Measurements from ENCODE around the gene MGAT4A.

Gene MGAT4A

DNA sequence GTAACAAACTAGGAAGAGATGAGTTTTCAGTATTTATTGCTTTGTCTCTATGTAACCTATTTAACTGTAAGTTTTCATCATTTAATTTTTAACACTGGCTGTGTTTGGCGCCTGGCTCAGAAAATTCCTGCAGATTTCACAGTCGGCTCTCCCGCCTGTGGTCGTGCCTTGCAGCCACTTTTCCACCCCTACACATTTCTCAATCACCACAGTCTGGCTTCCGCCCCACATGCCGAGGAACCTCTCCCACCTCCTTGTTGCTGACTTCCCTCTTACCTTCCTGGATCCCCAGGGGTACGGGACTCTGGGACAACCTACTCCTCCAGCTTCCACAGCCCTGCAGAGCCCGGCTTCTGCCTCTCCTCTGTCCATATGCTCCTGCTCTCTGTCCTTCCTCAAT, 41.6 kb upstream of the MGAT4A start:
- Histone ChIP-seq H3K79me2 (ENCODE audit: low read length) (no peaks in the 10 kb centered on the region), H3K9me2 (replicated peaks; ENCODE audit: insufficient read depth, low read length) (no peaks in the 10 kb centered on the region), H3F3A (ENCODE audit: insufficient read depth, low read length) (no peaks in the 10 kb centered on the region), H3K4me2 (ENCODE audit: low read depth, low read length) (peak overlapping the region; percentile 53; the same call in 1 of the 2 replicates), H3K9ac (ENCODE audit: low read length) (no peak overlapping the region), H3K9me3 (replicated peaks; ENCODE audit: insufficient read depth, low read length) (no peaks in the 10 kb centered on the region), H2AFZ (ENCODE audit: low read length) (no peak overlapping the region), H3K27ac (ENCODE audit: low read length) (no peak overlapping the region), H3K4me1 (ENCODE audit: low read length) (peaks cover 5% of the 10 kb centered on the region; the same call in 1 of the 2 replicates), H3K4me3 (ENCODE audit: low read length) (no peak overlapping the region), H3K36me3 (replicated peaks; ENCODE audit: insufficient read depth, low read length) (no peaks in the 10 kb centered on the region), H4K20me1 (ENCODE audit: insufficient read depth, low read length) (no peaks in the 10 kb centered on the region), H3K27me3 (replicated peaks; ENCODE audit: insufficient read depth, low read length) (no peaks in the 10 kb centered on the region)
- TF ChIP-seq CTCF (IDR thresholded peaks at IDR 0.05; ENCODE audit: low read length) (no peak), EZH2phosphoT487 (IDR thresholded peaks at IDR 0.05; ENCODE audit: low read length) (no peak), EZH2 (optimal IDR thresholded peaks at IDR 0.05; ENCODE audit: low read depth, low read length) (no peak)
- DNase-seq = no peak

GRCh38 chr2:98771721-98772524, 41.0 kb upstream of the MGAT4A start:
- H3K27ac ChIP-seq (ENCODE audit: low read length) = peak overlapping the region; percentile 5; the same call in 1 of the 2 replicates
- H3K9me2 ChIP-seq (replicated peaks; ENCODE audit: insufficient read depth, low read length) = no peaks in the 10 kb centered on the region
- peak overlapping the region; percentile 53 for H3K4me2 ChIP-seq (ENCODE audit: low read depth, low read length)
- H3K9ac ChIP-seq (ENCODE audit: low read length) = peak overlapping the region; percentile 23; the same call in 1 of the 2 replicates
- TF ChIP-seq EZH2 (optimal IDR thresholded peaks at IDR 0.05; ENCODE audit: low read depth, low read length) = no peak
- TF ChIP-seq CTCF (IDR thresholded peaks at IDR 0.05; ENCODE audit: low read length) = no peak
- TF ChIP-seq EZH2phosphoT487 (IDR thresholded peaks at IDR 0.05; ENCODE audit: low read length) = no peak
- H3K4me3 ChIP-seq (ENCODE audit: low read length) = peak overlapping the region; percentile 47
- H4K20me1 ChIP-seq (ENCODE audit: insufficient read depth, low read length) = no peaks in the 10 kb centered on the region
- H3K36me3 ChIP-seq (replicated peaks; ENCODE audit: insufficient read depth, low read length) = no peaks in the 10 kb centered on the region
- DNase-seq = peak; percentile 45
- H3F3A ChIP-seq (ENCODE audit: insufficient read depth, low read length) = no peaks in the 10 kb centered on the region
- H3K27me3 ChIP-seq (replicated peaks; ENCODE audit: insufficient read depth, low read length) = no peaks in the 10 kb centered on the region
- H2AFZ ChIP-seq (ENCODE audit: low read length) = peak overlapping the region; percentile 66
- no peaks in the 10 kb centered on the region for H3K79me2 ChIP-seq (ENCODE audit: low read length)
- no peaks in the 10 kb centered on the region for H3K9me3 ChIP-seq (replicated peaks; ENCODE audit: insufficient read depth, low read length)
- H3K4me1 ChIP-seq (ENCODE audit: low read length) = peaks cover 5% of the 10 kb centered on the region; the same call in 1 of the 2 replicates

DNA sequence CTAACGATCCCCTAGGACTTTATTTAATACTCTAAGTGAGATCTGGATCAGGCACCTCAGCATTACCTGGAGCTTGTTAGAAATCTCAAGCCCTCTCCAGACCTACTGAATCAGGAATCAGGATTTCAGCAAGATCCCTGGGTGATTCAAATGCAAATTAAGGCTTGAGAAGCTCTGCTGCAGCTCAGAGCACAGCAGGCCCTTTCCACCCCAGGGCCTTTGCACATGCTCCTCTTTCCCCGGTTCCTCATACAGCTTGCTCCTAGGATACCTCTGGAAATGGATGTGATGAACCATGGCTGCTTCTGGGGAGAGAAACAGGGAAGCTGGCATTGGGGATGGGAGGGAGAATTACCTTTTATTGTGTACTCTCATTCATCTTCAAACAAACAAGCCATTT, 40.3 kb upstream of the MGAT4A start:
- Histone ChIP-seq H4K20me1 (ENCODE audit: insufficient read depth, low read length) (no peaks in the 10 kb centered on the region), H3K9me2 (replicated peaks; ENCODE audit: insufficient read depth, low read length) (no peaks in the 10 kb centered on the region), H2AFZ (ENCODE audit: low read length) (peak overlapping the region; percentile 66), H3F3A (ENCODE audit: insufficient read depth, low read length) (no peaks in the 10 kb centered on the region), H3K9ac (ENCODE audit: low read length) (peak overlapping the region; percentile 23; the same call in 1 of the 2 replicates), H3K9me3 (replicated peaks; ENCODE audit: insufficient read depth, low read length) (no peaks in the 10 kb centered on the region), H3K4me1 (ENCODE audit: low read length) (peaks cover 5% of the 10 kb centered on the region; the same call in 1 of the 2 replicates), H3K27ac (ENCODE audit: low read length) (no peak overlapping the region), H3K36me3 (replicated peaks; ENCODE audit: insufficient read depth, low read length) (no peaks in the 10 kb centered on the region), H3K79me2 (ENCODE audit: low read length) (no peaks in the 10 kb centered on the region), H3K4me3 (ENCODE audit: low read length) (no peak overlapping the region), H3K4me2 (ENCODE audit: low read depth, low read length) (peak overlapping the region; percentile 53), H3K27me3 (replicated peaks; ENCODE audit: insufficient read depth, low read length) (no peaks in the 10 kb centered on the region)
- TF ChIP-seq EZH2 (optimal IDR thresholded peaks at IDR 0.05; ENCODE audit: low read depth, low read length) (no peak), CTCF (IDR thresholded peaks at IDR 0.05; ENCODE audit: low read length) (no peak), EZH2phosphoT487 (IDR thresholded peaks at IDR 0.05; ENCODE audit: low read length) (no peak)
- no peak for DNase-seq

Measured in MM.1S (cell line).